Spleen (tissue), 7 donors: ENCODE measurements around the gene HGFAC.

ENCODE experiments used
- POLR2A ChIP-seq, 3 donors: fragments of 450-650 bp; IDR thresholded peaks; one replicate each; pipeline ENCODE4 v1.5.1; 2017; ENCODE audit warnings: antibody characterized with exemption in 3 of 3, mild to moderate bottlenecking in 1 of 3
- TF ChIP-seq, protein P1 (sequence below), 11 experiments: fragments of 200-600 bp in 7 of 11; fragments of 450-650 bp in 4 of 11; sonication (generic) in 4 of 11; IDR thresholded peaks in 8 of 11; conservative IDR thresholded peaks in 3 of 11; 1 replicate in 7 of 11; 2 replicates in 4 of 11; pipeline versions ENCODE4 v1.4.0 to v1.8.0; 2016 to 2021; ENCODE audit warnings: antibody characterized with exemption in 11 of 11, inconsistent platforms in 4 of 11, mild to moderate bottlenecking in 1 of 11
- donor health status: DM: no; HTN: no; CAD: no; lungs with moderate emphysema.
- donor health status: DM: no; HTN: no; CAD: no.
- donor health status: DM: no; HTN: no; CAD: no.

DNA sequence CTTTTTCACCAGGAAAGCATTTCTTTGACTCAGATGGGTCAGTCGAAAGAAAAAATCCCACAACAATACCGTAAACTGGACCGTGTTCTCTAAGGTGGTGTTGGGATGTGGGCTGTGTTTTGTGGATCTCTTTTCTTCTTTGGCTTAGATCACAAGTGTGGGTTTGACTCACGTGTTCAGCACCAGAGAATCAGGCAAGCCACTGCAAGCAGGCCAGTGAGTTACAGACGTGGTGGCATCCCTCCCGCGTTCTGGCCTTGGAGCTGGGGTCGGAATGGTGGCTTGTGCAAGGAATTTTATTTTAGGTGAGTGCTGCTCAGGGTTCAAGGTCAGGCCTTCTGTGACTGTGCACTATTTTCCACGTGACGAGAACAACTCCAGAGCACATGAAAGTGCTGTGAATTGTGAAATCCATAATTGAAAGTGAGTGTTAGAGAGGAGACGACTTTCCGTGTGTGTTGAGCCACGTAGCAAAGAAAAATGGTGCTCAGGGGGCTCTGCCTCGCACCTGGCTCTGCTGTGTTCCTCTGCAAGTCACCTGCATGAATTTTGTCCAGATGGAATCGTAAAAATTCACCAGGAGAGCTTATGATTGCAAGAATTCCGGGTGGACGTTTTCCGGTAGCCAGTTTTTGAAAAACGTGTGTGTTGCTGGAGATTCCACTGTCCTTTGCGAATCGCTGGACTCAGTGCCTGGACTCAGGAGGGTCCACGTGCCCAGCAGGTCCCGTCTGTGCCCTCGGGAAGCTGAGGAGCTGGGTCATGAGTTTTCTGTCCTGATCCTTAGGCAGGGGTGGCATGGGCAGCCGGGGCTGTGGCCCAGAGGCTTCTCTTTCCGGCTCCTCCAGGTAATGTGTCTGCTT, 33.6 kb upstream of the HGFAC start:
- no peak for TF ChIP-seq POLR2A (IDR thresholded peaks at IDR 0.05)
- TF ChIP-seq, protein P1, sequence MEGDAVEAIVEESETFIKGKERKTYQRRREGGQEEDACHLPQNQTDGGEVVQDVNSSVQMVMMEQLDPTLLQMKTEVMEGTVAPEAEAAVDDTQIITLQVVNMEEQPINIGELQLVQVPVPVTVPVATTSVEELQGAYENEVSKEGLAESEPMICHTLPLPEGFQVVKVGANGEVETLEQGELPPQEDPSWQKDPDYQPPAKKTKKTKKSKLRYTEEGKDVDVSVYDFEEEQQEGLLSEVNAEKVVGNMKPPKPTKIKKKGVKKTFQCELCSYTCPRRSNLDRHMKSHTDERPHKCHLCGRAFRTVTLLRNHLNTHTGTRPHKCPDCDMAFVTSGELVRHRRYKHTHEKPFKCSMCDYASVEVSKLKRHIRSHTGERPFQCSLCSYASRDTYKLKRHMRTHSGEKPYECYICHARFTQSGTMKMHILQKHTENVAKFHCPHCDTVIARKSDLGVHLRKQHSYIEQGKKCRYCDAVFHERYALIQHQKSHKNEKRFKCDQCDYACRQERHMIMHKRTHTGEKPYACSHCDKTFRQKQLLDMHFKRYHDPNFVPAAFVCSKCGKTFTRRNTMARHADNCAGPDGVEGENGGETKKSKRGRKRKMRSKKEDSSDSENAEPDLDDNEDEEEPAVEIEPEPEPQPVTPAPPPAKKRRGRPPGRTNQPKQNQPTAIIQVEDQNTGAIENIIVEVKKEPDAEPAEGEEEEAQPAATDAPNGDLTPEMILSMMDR (IDR thresholded peaks at IDR 0.05 in 8 of 11, conservative IDR thresholded peaks at IDR 0.05 in 3 of 11), result no peak
